K562 (cell line): ENCODE data around the gene MRGPRF.

ENCODE experiments used
- COPS2 ChIP-seq: fragments of 450-650 bp; conservative IDR thresholded peaks from 2 replicates; pipeline ENCODE4 v1.6.1; 2016; ENCODE audit warnings: mild to moderate bottlenecking, moderate library complexity
- ZNF384 ChIP-seq: IDR thresholded peaks from 2 replicates; pipeline ENCODE4 v1.6.1; 2012; ENCODE audit warnings: low read depth, low read length, improper control_type of control experiment
- ZNF398 ChIP-seq: fragments of 250-450 bp; sonication (Bioruptor Pico); IDR thresholded peaks from 2 replicates; pipeline ENCODE4 v1.8.0; 2021; ENCODE audit warnings: moderate library complexity, mild to moderate bottlenecking, inconsistent platforms

GRCh38 chr11:69014084-69014851, 1.2 kb upstream of the MRGPRF start:
- TF ChIP-seq ZNF398 (CRISPR knock-in tag) (no peak), COPS2 (no peak), ZNF384 (no peak)
